ENCODE results near the gene PRPF31.
"Not testable (repeated sequence)": the region's sequence is repeated elsewhere in the genome, so short reads cannot be mapped to it uniquely, and the experiment has no call there.

The PRPF31 gene, protein sequence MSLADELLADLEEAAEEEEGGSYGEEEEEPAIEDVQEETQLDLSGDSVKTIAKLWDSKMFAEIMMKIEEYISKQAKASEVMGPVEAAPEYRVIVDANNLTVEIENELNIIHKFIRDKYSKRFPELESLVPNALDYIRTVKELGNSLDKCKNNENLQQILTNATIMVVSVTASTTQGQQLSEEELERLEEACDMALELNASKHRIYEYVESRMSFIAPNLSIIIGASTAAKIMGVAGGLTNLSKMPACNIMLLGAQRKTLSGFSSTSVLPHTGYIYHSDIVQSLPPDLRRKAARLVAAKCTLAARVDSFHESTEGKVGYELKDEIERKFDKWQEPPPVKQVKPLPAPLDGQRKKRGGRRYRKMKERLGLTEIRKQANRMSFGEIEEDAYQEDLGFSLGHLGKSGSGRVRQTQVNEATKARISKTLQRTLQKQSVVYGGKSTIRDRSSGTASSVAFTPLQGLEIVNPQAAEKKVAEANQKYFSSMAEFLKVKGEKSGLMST

GRCh38 chr19:54115109-54116063 lies at the start of gene PRPF31, which contains the start of gene TFPT:
TSS of gene PRPF31 (plus strand) at chr19:54115754. CDS start at chr19:54118279, 2,525 bp downstream.
TSS of gene TFPT (minus strand) at chr19:54115657. CDS start at chr19:54115269, 388 bp downstream.
- DNase-seq = peak; percentile 96

DNA sequence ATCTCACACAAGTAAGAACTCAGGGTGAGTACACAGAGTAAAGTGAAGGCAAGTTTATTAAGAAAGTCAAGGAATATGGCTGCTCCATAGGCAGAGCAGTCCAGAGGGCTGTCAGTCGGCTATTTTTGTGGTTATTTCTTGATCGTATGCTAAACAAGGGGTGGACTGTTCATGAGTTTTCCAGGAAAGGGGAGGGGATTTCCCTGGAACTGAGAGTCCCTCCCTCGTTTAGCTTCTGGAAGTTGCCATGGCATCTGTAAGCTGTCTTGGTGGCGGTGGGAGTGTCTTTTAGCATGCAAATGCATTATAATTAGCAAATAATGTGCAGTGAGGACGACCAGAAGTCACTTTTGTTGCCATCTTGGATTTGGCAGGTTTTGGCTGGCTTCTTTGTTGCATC lies 46.1 kb upstream of the PRPF31 start:
- no peak for DNase-seq

DNA sequence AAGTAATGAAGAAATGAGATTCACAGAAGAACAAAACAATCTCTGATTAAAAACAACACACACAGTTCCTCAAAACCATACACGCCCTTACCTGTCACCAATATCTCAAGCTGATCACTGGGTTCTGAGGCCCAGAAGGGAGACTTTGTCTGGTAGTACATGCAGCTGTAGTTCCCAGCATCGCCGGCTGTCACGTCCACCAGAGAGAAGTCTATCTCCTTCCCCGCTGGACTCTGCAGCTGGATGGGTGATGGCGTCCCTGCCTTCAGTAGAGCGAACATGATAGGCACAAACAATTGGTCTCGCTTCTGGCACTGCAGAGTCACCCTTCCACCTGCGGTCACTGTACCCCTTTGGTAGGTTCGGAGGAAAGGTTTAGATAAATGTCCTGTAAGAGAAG lies 41.7 kb upstream of the PRPF31 start:
- no peak for DNase-seq

DNA sequence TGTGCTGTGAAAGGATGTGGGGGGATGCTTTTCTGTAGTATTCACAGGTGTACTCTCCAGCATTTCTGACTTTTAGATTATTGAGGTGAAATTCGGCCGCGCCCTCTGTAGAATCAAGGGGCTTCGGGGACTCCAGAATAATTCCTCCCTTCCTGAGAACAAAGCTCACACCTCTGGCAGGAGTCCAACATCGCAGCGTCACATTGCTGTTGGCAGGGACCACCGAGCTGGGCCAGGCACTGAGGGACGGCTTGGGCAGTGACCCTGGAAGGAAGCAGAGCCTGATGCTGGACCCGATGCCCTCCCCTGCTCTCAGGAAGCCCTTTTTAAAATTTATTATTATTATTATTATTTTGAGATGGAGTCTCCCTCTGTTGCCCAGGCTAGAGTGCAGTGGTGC lies 40.7 kb upstream of the PRPF31 start:
- no peak for DNase-seq

- DNase-seq = no peak
Measured at GRCh38 chr19:54077334-54077733, 38.2 kb upstream of the PRPF31 start.

- no peak for DNase-seq
Measured at GRCh38 chr19:54081032-54081431, 34.5 kb upstream of the PRPF31 start, which contains the start of gene TARM1. TSS of gene TARM1 (minus strand) at chr19:54081365. CDS start at chr19:54081340, 25 bp downstream.

DNA sequence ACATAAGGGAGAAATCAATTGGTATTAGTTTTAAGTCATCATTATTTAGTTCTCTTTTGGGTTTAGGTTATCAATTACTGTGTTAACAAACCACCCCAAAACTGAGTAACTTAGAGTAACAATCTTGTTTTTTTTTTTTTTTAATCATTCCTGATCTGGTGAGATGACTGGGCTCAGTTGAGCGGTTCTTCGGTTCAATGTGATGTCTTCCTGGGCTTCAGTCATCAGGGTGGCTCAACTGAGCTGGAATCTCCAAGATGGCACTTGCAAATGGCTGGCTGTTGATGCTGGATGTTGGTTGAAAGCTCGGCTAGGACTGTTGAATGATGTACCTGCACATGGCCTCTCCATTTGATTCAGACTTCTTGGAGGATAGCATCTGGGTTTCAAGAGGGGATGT lies 31.1 kb upstream of the PRPF31 start:
- DNase-seq = no peak

- no peak for DNase-seq
Measured at GRCh38 chr19:54094426-54095000, 21.0 kb upstream of the PRPF31 start.

- DNase-seq = no peak
Measured at GRCh38 chr19:54095136-54095858, 20.3 kb upstream of the PRPF31 start.

DNA sequence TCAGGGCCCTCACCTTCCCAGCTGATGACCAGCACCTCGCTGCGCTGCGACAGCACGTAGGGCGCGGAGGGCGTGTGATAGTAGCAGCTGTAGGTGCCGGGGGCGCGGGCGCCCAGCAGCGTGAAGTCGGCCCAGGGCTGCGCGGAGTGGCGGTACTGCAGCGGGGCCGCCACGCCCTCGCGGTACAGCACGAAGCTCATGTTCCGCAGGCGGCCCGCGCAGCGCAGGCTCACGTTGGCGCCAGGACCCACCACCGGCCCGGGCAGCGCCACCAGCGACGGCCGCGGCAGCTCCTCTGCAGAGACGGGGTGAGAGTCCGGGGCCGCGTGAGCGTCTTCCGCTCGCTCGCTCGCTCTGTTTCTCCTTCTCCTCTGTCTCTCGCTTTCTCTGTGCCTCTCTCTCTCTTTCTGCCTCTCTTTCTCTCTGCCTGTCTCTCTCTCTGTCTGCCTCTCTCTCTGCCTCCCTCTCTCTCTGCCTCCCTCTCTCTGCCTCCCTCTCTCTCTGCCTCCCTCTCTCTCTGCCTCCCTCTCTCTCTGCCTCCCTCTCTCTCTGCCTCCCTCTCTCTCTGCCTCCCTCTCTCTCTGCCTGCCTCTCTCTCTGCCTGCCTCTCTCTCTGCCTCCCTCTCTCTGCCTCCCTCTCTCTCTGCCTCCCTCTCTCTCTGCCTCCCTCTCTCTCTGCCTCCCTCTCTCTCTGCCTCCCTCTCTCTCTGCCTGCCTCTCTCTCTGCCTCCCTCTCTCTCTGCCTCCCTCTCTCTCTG lies 19.5 kb upstream of the PRPF31 start:
- DNase-seq = peak; percentile 72

DNA sequence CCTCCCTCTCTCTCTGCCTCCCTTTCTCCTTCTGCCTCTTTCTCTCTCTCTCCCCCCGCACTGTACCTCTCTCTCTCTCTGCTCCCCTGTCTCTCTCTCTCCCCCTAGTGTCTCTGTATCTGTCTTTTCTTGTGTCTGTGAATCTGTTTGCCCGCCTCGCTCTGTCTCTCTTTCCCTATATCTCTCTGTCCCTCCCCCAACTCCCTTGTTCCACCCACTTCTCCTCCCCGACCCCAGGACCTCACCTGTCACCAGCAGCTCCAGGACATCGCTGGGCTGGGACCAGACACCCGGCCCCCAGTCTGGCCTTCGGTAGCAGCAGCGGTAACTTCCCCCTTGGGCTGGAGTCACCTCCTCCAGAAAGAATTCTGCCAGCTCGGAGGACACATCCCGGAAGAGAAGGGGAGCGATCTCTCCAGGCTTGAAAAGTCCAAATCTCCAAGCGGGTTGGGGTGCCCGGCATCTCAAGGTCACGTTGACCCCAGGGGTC lies 18.9 kb upstream of the PRPF31 start:
- peak; percentile 28 for DNase-seq

- DNase-seq = no peak
Measured at GRCh38 chr19:54099190-54099902, 16.2 kb upstream of the PRPF31 start.

GRCh38 chr19:54099903-54100255 lies 15.7 kb upstream of the PRPF31 start:
- not testable (repeated sequence) for DNase-seq

DNA sequence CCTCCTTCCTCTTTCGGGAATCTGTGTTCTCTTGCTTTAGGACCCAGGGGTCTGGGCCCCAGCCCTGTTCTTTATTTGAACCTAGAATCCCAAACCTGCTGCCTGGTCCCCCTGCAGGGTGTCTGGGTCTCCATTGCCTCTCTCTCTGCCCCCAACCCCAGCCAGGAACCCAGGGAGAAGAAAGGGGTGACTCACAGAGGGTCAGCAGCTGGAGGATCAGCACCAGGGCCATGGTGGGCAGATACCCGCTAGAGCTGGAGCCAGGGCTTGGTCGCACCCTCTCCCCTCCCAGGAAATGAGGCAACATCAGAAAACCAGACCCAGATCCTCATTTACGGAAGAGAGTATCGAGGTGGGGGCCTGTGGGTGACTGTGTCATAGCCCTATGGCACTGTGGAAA lies 15.0 kb upstream of the PRPF31 start, which contains the start of gene OSCAR:
TSS of gene OSCAR (minus strand) at position 243 of the 400 bp plus-strand sequence. CDS start at position 232, 11 bp downstream.
- no peak for DNase-seq

DNA sequence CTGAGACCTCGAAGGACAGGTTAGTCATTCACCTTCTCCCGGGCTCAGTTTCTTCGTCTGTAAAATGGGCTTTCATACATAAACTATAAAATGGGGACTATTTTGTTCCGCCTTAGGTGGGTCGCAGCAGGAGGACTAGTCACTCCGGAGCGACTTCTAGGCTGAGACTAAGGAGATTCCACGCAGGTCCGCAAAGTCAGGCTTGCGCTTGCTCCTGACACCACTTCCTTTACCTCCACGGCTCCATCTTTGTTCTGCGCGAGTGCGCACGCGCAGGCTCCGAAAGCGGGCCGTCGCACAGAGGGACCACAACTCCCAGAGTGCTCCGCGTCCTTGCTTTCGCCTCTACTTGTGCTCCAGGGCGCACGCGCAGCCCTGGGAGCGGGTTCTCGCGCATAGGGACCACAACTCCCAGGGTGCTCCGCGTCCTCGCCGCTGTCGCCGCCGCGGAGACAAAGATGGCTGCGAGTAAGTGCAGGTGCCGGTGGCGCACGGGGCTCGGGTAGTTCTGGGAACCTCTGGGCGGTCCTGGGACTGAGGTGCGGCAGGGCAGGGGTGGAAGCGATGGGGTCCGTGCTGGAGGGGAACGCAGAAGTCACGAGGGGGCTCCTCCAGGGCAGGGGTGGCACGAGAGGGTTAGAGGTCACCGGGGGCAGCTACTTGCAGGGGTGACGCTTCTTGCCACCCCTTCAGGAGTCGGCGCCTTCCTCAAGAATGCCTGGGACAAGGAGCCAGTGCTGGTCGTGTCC lies 13.0 kb upstream of the PRPF31 start, which contains the start of gene NDUFA3:
TSS of gene NDUFA3 (plus strand) at position 435 of the 749 bp plus-strand sequence. CDS start at position 459, 24 bp downstream.
- peak; percentile 97 for DNase-seq

DNA sequence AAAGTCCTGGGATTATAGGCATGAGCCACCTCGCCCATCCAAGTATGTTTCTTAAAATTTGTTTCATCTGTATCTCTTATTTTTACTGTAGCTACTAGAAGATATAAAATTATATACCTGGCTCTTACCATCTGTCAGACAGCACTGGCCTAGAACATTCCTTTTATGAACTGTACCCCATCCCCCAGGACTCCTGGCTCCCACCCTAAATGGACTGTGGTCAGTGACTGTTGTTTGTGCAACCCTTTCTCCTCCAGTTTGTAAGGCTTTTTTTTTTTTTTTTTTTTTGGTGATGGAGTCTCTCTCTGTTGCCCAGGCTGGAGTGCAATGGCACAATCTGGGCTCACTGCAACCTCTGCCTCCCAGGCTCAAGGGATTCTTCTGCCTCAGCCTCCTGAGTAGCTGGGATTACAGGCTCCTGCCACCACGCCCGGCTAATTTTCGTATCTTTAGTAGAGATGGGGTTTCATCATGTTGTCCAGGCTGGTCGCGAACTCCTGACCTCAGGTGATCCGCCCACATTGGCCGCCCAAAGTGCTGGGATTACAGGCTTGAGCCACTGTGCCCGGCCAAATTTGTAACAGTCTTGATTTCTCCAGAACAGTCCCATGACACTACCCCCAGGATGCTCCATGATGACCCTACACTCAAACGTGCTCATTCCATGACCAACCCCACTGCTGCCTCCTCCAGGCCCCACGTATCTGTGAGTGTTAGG lies 10.4 kb upstream of the PRPF31 start:
- no peak for DNase-seq

GRCh38 chr19:54105796-54106195 lies 9.8 kb upstream of the PRPF31 start:
- no peak for DNase-seq

- DNase-seq = no peak
Measured at GRCh38 chr19:54106716-54107115, 8.8 kb upstream of the PRPF31 start.
